ENCODE results near the gene CIDEB. TPM values are rescaled to one million over a fixed set of nuclear protein-coding genes. Genes with fewer than 3 reads are reported as not detected.

Gene CIDEB
- total and polyA plus RNA-seq, 2 of the 8 experiments (the other 6 are each of a cell fraction or from before 2014, with no cell fraction given), result 0.11 TPM; not detected in 1

- POLR2A ChIA-PET (ENCODE audit: partially characterized antibody), result interaction anchor here (0.8 to 3.9 kb wide), 10 partner anchors 10 to 66 kb away, joined by 3 to 14 read pairs (median 4); partner anchors contain the start of genes RABGGTA, TINF2 and TM9SF1
Observed at GRCh38 chr14:24261256-24261968, 46.4 kb downstream of the CIDEB start.

More at GRCh38 chr14:24261256-24261968, 46.4 kb downstream of the CIDEB start:
- Histone ChIP-seq H2BK5ac (ENCODE audit: low read depth, low read length) (no peak overlapping the region; the same call in 1 of the 2 replicates), H3K79me1 (ENCODE audit: low read depth, low read length) (no peaks in the 10 kb centered on the region), H3K56ac (replicated peaks; ENCODE audit: insufficient read length, low read depth, low read length) (no peak overlapping the region), H2AFZ (ENCODE audit: low read length) (no peak overlapping the region), H4K8ac (ENCODE audit: extremely low read depth, insufficient read depth, low read length) (no peak overlapping the region), H2BK12ac (ENCODE audit: low read depth, low read length) (no peak overlapping the region), H3K4me1 (replicated peaks in 1 of 4; ENCODE audit: control insufficient read depth in 3 of 4, insufficient read depth in 4 of 4, low read length in 3 of 4) (peaks cover 0 to 2% (median 0%) of the 10 kb centered on the region in 4 experiments; a peak in 1 of 7 replicates), H3K4me3 (ENCODE audit: extremely low read depth in 1 of 4, insufficient read depth in 2 of 4, low read depth in 3 of 4, low read length in 4 of 4) (no peak overlapping the region), H3K14ac (ENCODE audit: insufficient read length) (no peak overlapping the region), H2BK15ac (ENCODE audit: low read length) (no peak overlapping the region), H3K4me2 (ENCODE audit: insufficient read depth in 1 of 2, low read depth in 2 of 2, low read length in 2 of 2) (no peak overlapping the region), H2BK120ac (replicated peaks; ENCODE audit: low read depth, low read length) (no peak overlapping the region), H3K23me2 (ENCODE audit: low read depth, low read length) (no peaks in the 10 kb centered on the region), H4K20me1 (replicated peaks in 1 of 2; ENCODE audit: control insufficient read depth in 1 of 2, insufficient read depth in 2 of 2, low read length in 2 of 2) (peaks cover 0 to 2% of the 10 kb centered on the region in 2 experiments), H3K36me3 (ENCODE audit: control insufficient read depth in 2 of 4, insufficient read depth in 4 of 4, low read length in 3 of 4) (no peaks in the 10 kb centered on the region; a peak in 1 of 8 replicates), H3K23ac (ENCODE audit: insufficient read length) (no peak overlapping the region), H3K9me3 (ENCODE audit: insufficient read depth in 2 of 2, low read depth in 1 of 2, low read length in 1 of 2) (no peaks in the 10 kb centered on the region), H3K27ac (ENCODE audit: low read depth, low read length) (no peak overlapping the region), H3K79me2 (ENCODE audit: control insufficient read depth in 1 of 2, insufficient read depth in 2 of 2, low read length in 2 of 2) (no peaks in the 10 kb centered on the region), H2BK20ac (ENCODE audit: low read length) (no peak overlapping the region), H2AK5ac (ENCODE audit: low read depth, low read length) (no peak overlapping the region), H3K4ac (replicated peaks; ENCODE audit: insufficient read length, low read depth, low read length) (no peak overlapping the region), H3K18ac (ENCODE audit: extremely low read depth, low read length) (no peak overlapping the region), H4K5ac (ENCODE audit: insufficient read length, low read depth, low read length) (no peak overlapping the region), H3K27me3 (replicated peaks in 1 of 4; ENCODE audit: control insufficient read depth in 3 of 4, extremely low read depth in 1 of 4, insufficient read depth in 3 of 4, low read length in 3 of 4) (no peaks in the 10 kb centered on the region; a peak in 1 of 7 replicates), H3K9ac (replicated peaks in 1 of 4; ENCODE audit: extremely low read depth in 1 of 4, low read depth in 3 of 4, low read length in 3 of 4) (no peak overlapping the region; a peak in 1 of 7 replicates), H4K91ac (replicated peaks; ENCODE audit: insufficient read length, low read length) (no peak overlapping the region)
- no peak for FAIRE-seq
- DNase-seq (ENCODE audit: low read depth in 1 of 2, low spot score in 2 of 2), result no peak
- WGBS, 2 experiments (ENCODE audit: extremely low coverage in 1 of 2, insufficient coverage in 1 of 2, insufficient read length in 1 of 2, insufficient replicate concordance in 2 of 2, low coverage in 1 of 2, low lambda C conversion rate in 2 of 2, missing lambda C conversion rate in 1 of 2), result 84% methylated on average over 20 of the region's 20 CpGs; no CpG with 5 or more reads in 1 of the 2 experiments
- TF ChIP-seq CBX8 (IDR thresholded peaks at IDR 0.05; ENCODE audit: borderline replicate concordance, low read depth, low read length), result no peak
- CTCF ChIA-PET (ENCODE audit: partially characterized antibody), result interaction anchor here (0.6 to 6.2 kb wide), 15 partner anchors 8 to 1285 kb away, joined by 3 to 30 read pairs (median 5); partner anchors contain the start of genes CIDEB, RABGGTA and TINF2
